Measurements from ENCODE around the gene TBXAS1.
"Not testable (repeated sequence)": the region's sequence is repeated elsewhere in the genome, so short reads cannot be mapped to it uniquely, and the experiment has no call there.

TBXAS1 gene

DNA sequence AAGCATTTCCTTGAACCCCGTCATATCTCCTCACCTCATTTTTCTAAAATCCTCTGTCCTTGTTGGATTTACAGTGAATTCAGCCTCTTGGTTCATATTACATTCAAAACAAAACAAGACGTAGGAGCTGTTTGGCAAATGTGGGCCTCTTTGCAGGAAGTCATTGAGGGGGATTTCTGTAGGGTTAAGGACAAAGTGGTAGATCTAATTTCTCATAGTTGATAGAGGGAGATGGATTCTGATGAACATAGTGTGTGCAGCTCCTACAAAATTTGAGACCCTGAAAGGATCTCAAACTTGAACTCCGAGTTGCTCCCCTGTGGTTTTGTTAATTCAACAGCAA lies 682 bp downstream of the TBXAS1 start:
- peak; percentile 23 for DNase-seq (ENCODE audit: low spot score)
- TF ChIP-seq, protein P1, sequence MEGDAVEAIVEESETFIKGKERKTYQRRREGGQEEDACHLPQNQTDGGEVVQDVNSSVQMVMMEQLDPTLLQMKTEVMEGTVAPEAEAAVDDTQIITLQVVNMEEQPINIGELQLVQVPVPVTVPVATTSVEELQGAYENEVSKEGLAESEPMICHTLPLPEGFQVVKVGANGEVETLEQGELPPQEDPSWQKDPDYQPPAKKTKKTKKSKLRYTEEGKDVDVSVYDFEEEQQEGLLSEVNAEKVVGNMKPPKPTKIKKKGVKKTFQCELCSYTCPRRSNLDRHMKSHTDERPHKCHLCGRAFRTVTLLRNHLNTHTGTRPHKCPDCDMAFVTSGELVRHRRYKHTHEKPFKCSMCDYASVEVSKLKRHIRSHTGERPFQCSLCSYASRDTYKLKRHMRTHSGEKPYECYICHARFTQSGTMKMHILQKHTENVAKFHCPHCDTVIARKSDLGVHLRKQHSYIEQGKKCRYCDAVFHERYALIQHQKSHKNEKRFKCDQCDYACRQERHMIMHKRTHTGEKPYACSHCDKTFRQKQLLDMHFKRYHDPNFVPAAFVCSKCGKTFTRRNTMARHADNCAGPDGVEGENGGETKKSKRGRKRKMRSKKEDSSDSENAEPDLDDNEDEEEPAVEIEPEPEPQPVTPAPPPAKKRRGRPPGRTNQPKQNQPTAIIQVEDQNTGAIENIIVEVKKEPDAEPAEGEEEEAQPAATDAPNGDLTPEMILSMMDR (IDR thresholded peaks at IDR 0.05; ENCODE audit: extremely low read depth, insufficient read depth, missing control alignments), result no peak
- in situ Hi-C loops (cut with MboI; ENCODE audit: low pct_unique_long_range_greater_than_20kb, low sequenced_read_pairs, unreplicated experiment), result no loop called here

DNA sequence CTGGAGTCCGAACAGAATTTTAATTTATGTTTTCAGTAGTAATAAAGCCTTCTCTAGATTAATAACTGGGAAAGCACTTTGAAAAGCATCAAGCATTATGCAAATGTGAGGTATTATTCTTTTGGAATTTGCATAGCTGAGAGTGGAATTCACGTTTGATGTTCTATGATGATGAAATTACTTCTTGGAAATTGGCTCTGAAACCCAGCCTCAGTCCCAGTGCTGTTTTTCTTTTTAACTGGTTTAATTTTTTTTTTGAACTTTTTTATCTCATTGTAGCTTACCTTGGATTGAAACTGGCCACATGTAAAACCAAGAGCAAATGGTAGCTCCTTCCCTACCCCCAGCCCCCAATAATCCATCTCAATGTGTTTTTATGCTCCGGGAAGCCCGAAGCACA lies 1.2 kb downstream of the TBXAS1 start:
- no peak for DNase-seq (ENCODE audit: low spot score)
- in situ Hi-C loops (cut with MboI; ENCODE audit: low pct_unique_long_range_greater_than_20kb, low sequenced_read_pairs, unreplicated experiment), result no loop called here
- TF ChIP-seq, protein P1 (IDR thresholded peaks at IDR 0.05; ENCODE audit: extremely low read depth, insufficient read depth, missing control alignments), result no peak

DNA sequence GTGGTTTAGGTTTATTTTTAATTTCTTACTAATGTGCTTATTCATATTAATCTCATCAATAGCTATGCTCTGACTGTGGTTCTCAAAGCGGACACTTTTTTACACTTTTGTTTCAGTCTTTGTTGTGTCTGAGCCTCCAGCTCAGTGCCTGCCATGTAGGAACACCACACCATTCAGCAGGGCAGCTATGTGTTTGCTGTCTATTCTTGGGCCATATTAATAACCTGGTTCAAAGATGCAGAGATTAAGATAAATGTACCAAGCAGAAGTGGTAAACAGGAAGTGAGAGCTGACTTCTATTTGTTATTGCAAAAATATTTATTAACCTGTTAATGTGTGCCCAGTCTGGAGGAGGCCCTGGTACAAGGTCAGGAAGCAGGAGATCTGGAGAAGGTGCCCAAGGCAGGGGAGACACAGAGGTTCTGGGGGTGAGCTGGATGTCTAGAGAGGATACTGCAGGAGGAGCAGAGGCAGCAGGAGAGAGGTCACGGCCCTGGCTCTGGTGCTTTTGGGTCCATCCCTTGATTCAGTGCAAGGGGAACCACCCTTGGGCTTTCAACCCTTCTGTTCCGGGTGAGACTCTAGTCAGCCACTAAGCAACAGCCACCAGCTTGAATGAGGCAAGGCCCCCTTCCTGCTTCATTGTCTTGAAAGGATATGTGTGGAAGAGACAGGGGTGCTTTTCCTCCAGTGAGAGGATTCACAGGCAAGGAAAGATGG lies 1.9 kb downstream of the TBXAS1 start:
- peak; percentile 15 for DNase-seq (ENCODE audit: low spot score)
- in situ Hi-C loops (cut with MboI; ENCODE audit: low pct_unique_long_range_greater_than_20kb, low sequenced_read_pairs, unreplicated experiment), result no loop called here
- TF ChIP-seq, protein P1 (IDR thresholded peaks at IDR 0.05; ENCODE audit: extremely low read depth, insufficient read depth, missing control alignments), result no peak

DNA sequence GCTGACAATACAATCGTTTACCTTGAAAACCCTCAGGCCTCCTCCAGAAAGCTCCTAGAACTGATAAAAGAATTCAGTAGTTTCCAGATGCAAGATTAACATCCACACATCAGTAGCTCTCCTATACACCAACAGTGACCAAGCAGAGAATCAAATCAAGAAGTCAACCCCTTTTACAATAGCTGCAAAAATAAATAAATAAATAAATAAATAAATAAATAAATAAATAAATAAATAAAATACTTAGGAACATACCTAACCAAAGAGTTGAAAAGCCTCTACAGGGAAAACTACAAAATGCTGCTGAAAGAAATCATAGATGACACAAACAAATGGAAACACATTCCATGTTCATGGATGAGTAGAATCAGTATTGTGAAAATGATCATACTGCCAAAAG lies 6.8 kb downstream of the TBXAS1 start:
- in situ Hi-C loops (cut with MboI; ENCODE audit: low pct_unique_long_range_greater_than_20kb, low sequenced_read_pairs, unreplicated experiment); DNase-seq (ENCODE audit: low spot score): not testable (repeated sequence)

DNA sequence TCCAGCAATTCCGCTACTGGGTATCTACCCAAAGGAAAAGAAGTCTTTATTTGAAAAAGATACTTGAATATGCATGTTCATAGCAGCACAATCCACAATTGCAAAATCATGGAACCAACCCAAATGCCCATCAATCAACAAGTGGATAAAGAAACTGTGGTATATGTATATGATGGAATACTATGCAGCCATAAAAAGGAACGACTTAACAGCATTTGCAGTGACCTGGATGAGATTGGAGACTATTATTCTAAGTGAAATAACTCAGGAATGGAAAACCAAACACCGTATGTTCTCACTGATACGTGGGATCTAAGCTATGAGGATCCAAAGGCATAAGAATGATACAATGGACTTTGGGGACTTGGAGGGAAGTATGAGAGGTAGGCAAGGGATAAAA lies 8.2 kb downstream of the TBXAS1 start:
- in situ Hi-C loops (cut with MboI; ENCODE audit: low pct_unique_long_range_greater_than_20kb, low sequenced_read_pairs, unreplicated experiment); DNase-seq (ENCODE audit: low spot score): not testable (repeated sequence)

DNA sequence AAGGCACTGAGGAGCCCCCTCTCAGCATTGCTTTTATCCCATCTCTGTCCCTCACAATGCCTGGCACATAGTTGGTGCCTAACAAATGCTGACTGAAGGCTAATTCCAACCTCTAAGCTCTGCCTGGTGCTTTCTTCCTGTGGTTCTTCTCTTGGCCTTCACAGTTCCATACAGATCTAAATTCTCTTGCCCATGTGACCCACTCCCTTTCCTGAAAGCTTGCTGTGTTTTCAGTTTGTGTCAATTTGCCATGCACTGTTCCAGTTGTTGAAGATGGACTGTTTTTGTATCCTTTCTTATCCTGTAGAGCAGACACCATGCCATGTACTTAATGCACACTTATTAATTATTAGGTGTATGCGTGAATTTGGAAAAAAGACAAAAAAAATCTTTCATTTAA lies 9.2 kb downstream of the TBXAS1 start:
- DNase-seq (ENCODE audit: low spot score), result no peak
- in situ Hi-C loops (cut with MboI; ENCODE audit: low pct_unique_long_range_greater_than_20kb, low sequenced_read_pairs, unreplicated experiment), result no loop called here
- TF ChIP-seq, protein P1 (IDR thresholded peaks at IDR 0.05; ENCODE audit: extremely low read depth, insufficient read depth, missing control alignments), result no peak

DNA sequence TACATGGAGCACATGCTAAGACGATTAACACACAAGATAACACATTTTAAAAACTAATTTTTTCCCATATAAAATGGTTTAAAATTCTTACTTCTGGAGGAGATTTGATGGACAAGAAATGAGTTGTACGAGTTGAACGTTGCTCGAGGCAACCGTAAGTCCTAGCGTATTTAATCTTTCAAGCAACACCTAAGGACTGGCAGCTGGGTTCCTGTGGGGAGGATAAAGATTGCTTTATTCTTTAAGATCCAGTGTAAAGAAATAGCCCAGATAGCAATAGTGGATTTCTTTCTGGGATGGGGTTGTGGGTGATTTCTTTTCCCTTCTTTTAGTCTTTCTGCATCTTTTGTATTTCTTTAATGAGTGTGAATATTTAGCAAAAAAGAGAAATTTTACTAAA lies 9.8 kb downstream of the TBXAS1 start:
- TF ChIP-seq, protein P1 (IDR thresholded peaks at IDR 0.05; ENCODE audit: extremely low read depth, insufficient read depth, missing control alignments), result no peak
- in situ Hi-C loops (cut with MboI; ENCODE audit: low pct_unique_long_range_greater_than_20kb, low sequenced_read_pairs, unreplicated experiment), result no loop called here
- no peak for DNase-seq (ENCODE audit: low spot score)

DNA sequence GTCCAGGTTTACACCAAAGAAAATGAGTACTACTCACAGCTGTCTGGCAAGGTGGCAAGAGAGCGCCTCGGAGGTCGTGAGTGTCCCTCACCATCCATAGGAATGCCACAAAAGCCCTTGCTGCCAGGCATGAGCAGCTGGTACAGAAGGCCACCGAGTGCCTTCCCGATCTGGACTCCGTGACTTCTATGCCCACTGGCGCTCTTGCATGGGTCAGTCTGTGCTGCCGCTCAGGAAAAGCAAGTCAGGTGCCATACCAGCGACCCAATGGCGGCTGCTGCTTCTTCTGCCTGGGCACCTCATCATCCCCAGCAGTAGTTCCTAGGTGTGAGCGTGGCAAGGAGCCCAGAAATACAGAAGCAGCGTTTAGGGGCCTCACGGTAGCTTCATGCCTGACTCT lies 11.7 kb downstream of the TBXAS1 start:
- TF ChIP-seq, protein P1 (IDR thresholded peaks at IDR 0.05; ENCODE audit: extremely low read depth, insufficient read depth, missing control alignments), result no peak
- DNase-seq (ENCODE audit: low spot score), result no peak
- in situ Hi-C loops (cut with MboI; ENCODE audit: low pct_unique_long_range_greater_than_20kb, low sequenced_read_pairs, unreplicated experiment), result no loop called here

Data from GM13977 (cell line).